ENCODE measurements around the gene ICA1.

GRCh38 chr7:8284606-8285005 is 22.6 kb upstream of the ICA1 start:
- TF ChIP-seq EZH2 (IDR thresholded peaks at IDR 0.05; ENCODE audit: borderline replicate concordance, low read depth, low read length, poor library complexity, severe bottlenecking) (no peak), CTCF (conservative IDR thresholded peaks at IDR 0.05; ENCODE audit: low read depth, low read length) (no peak)

All from A673 (cell line).